HAP-1 (cell line): ENCODE data around the gene CSNK2A1.

Experiments used
- DNase-seq, 2 experiments: peaks; one replicate each; pipeline ENCODE4 v3.0.0-alpha.2; 2016 to 2020; ENCODE audit warnings: low spot score in 2 of 2
- H3K27me3 ChIP-seq: fragments of 250-450 bp; sonication (Bioruptor Pico); 2 replicates; pipeline ENCODE4 v1.5.1; 2020; ENCODE audit warnings: low read depth, mild to moderate bottlenecking, moderate library complexity
- H3K36me3 ChIP-seq: fragments of 250-450 bp; sonication (Bioruptor Pico); replicated peaks from 2 replicates; pipeline ENCODE4 v1.5.1; 2020; ENCODE audit warnings: mild to moderate bottlenecking
- H3K4me1 ChIP-seq: fragments of 250-450 bp; sonication (Bioruptor Pico); 2 replicates; pipeline ENCODE4 v1.5.1; 2020; ENCODE audit warnings: mild to moderate bottlenecking
- H3K4me3 ChIP-seq: fragments of 250-450 bp; sonication (Bioruptor Pico); 2 replicates; pipeline ENCODE4 v1.5.1; 2020; ENCODE audit warnings: mild to moderate bottlenecking, moderate library complexity
- H3K9me3 ChIP-seq: fragments of 250-450 bp; sonication (Bioruptor Pico); 2 replicates; pipeline ENCODE4 v1.5.1; 2020; ENCODE audit warnings: mild to moderate bottlenecking, moderate library complexity
- in situ Hi-C: fragments of 300-500 bp; cut with MboI; formaldehyde crosslinking; loops from 3 replicates; pipeline ENCODE4 v1.14.3; 2020; ENCODE audit warnings: low sequenced_read_pairs, inconsistent platforms, mixed read lengths

CSNK2A1 gene

DNA sequence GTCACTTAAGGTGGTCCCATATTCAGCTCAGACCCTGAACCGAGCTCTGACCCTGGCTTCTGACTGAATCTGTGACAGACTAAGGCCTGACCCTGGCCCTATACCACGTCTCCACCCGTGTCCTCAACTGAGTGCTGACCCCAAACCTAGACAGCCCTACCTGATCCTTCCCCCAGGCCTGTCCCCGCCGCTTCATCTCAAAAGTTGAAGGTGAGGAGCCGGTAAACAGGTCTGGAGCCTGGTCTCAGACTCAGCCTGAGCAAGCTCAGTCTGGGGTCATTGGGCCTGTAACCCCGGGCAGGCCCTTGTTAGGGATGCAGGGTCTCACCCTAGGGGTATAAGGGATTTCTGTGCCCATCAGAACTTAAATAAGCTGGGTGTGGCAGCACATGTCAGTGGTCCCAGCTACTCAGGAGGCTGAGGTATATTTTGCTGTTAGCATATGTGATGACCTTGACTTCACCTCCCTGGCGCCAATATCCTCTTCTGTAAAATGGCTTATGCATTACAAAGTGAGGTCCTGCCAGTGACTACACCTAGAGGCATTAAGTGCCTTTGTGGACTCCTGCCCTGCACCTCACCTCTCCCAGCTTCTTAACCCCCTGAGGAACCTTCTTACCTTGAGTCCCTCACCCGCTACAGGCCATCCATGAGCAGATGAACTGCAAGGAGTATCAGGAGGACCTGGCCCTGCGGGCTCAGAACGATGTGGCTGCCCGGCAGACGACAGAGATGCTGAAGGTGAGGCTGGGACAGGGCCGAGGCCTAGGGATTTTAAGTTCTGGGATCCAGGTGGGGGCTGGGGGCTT, 115.5 kb downstream of the CSNK2A1 start:
- in situ Hi-C loops, result no loop called here
- no peak for DNase-seq
- H3K36me3 ChIP-seq, result peaks cover 61% of the 10 kb centered on the region

DNA sequence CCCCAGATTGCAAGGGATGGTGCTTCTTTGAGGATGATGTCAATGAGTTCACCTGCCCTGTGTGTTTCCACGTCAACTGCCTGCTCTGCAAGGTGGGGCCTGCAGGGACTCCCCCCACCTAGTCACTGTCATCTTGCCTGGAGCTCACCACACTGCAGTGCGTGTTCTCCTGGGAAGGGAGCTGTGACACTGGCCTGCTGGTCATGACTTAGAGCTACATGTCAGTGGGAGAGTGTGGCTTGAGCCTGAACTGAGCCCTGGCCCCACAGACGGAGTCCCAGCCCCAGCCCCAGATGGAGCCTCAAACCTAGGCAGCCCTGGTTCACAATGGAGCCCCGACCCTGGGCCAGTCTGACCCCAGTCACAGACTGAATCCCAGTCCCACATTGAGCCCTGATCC, 116.2 kb downstream of the CSNK2A1 start:
- in situ Hi-C loops, result no loop called here
- peaks cover 61% of the 10 kb centered on the region for H3K36me3 ChIP-seq
- H3K4me1 ChIP-seq, result no peaks in the 10 kb centered on the region

More for the DNA sequence above, 115.5 kb downstream of the CSNK2A1 start:
- Histone ChIP-seq H3K4me3 (no peak overlapping the region), H3K4me1 (no peaks in the 10 kb centered on the region), H3K27me3 (no peaks in the 10 kb centered on the region), H3K9me3 (no peaks in the 10 kb centered on the region)

DNA sequence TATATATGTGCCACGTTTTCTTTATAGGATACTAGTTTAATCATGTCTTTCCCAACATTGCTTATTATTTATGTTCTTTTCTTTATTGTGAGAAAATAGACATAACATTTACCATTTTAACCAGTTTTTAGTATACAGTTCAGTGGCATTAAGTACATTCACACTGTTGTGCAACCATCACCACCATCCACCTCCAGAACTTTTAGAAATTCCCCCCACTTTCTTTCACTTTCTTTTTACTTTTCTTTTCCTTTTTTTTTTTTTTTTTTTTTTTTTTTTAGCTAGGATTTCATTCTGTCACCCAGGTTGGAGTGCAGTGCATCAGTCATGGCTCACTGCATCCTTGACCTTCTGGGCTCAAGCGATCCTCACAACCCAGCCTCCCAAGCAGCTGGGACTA, 117.0 kb downstream of the CSNK2A1 start:
- in situ Hi-C loops, result no loop called here
- DNase-seq, result no peak
- H3K9me3 ChIP-seq, result no peaks in the 10 kb centered on the region
- no peaks in the 10 kb centered on the region for H3K27me3 ChIP-seq
- H3K4me3 ChIP-seq, result no peak overlapping the region
- peaks cover 54% of the 10 kb centered on the region for H3K36me3 ChIP-seq
- H3K4me1 ChIP-seq, result no peaks in the 10 kb centered on the region

More for the DNA sequence above, 116.2 kb downstream of the CSNK2A1 start:
- no peaks in the 10 kb centered on the region for H3K27me3 ChIP-seq
- no peak for DNase-seq
- no peak overlapping the region for H3K4me3 ChIP-seq
- no peaks in the 10 kb centered on the region for H3K9me3 ChIP-seq
